Smooth muscle cell (in vitro differentiated cells): ENCODE measurements around the gene XCR1. TPM values are rescaled to one million over a fixed set of nuclear protein-coding genes. Genes with fewer than 3 reads are reported as not detected.

Experiments used
- DNase-seq: peaks from one replicate; lab custom pipeline; 2025; ENCODE audit not compliant: unreplicated experiment; lab: John Stamatoyannopoulos, UW
- H2AFZ ChIP-seq: fragments of 200-600 bp; sonication (generic); 2 replicates; pipeline ENCODE4 v1.6.0; 2016; ENCODE audit warnings: antibody characterized with exemption, low read depth, mild to moderate bottlenecking
- H3F3A ChIP-seq: fragments of 200-600 bp; sonication (generic); 2 replicates; pipeline ENCODE4 v1.6.0; 2017; ENCODE audit warnings: antibody characterized with exemption, low read depth
- H3K27ac ChIP-seq: fragments of 200-600 bp; sonication (generic); 2 replicates; pipeline ENCODE4 v1.5.1; 2016; ENCODE audit warnings: low read depth, mild to moderate bottlenecking
- H3K27me3 ChIP-seq: fragments of 200-600 bp; sonication (generic); 2 replicates; pipeline ENCODE4 v1.6.1; 2016; ENCODE audit warnings: low read depth, mild to moderate bottlenecking
- H3K36me3 ChIP-seq: fragments of 200-600 bp; sonication (generic); 2 replicates; pipeline ENCODE4 v1.5.1; 2016; ENCODE audit warnings: low read depth
- H3K4me1 ChIP-seq: fragments of 200-600 bp; sonication (generic); 2 replicates; pipeline ENCODE4 v1.5.1; 2016; ENCODE audit warnings: low read depth
- H3K4me2 ChIP-seq: fragments of 200-600 bp; sonication (generic); 2 replicates; pipeline ENCODE4 v1.6.0; 2016; ENCODE audit warnings: mild to moderate bottlenecking
- H3K4me3 ChIP-seq: fragments of 200-600 bp; sonication (generic); 2 replicates; pipeline ENCODE4 v1.5.1; 2016; ENCODE audit warnings: mild to moderate bottlenecking
- H3K79me2 ChIP-seq: fragments of 200-600 bp; sonication (generic); 2 replicates; pipeline ENCODE4 v1.6.0; 2016; ENCODE audit warnings: low read depth, mild to moderate bottlenecking
- H3K9ac ChIP-seq: fragments of 200-600 bp; sonication (generic); 2 replicates; pipeline ENCODE4 v1.6.0; 2016; ENCODE audit warnings: low read depth
- H3K9me3 ChIP-seq: fragments of 200-600 bp; sonication (generic); replicated peaks from 2 replicates; pipeline ENCODE4 v1.5.1; 2016; ENCODE audit warnings: low read depth
- H4K20me1 ChIP-seq: fragments of 200-600 bp; sonication (generic); 2 replicates; pipeline ENCODE4 v1.6.0; 2016; ENCODE audit warnings: low read depth
- CTCF ChIP-seq: fragments of 200-600 bp; sonication (generic); IDR thresholded peaks from 2 replicates; pipeline ENCODE4 v1.5.1; 2017; ENCODE audit warnings: borderline replicate concordance, mild to moderate bottlenecking, antibody characterized with exemption; ENCODE audit not compliant: insufficient read depth, poor library complexity, severe bottlenecking
- WGBS: methylation state at CpG from one replicate; pipeline ENCODE4 v1.1.7; 2016; ENCODE audit warnings: low lambda C conversion rate; 5-methylcytosine and 5-hydroxymethylcytosine counted together
- polyA plus RNA-seq: library from polyadenylated mRNA; unstranded; fragments of >200 nt; fragmentation: Nextera tagmentation; extraction: Ambion mirVana; gene quantifications from 2 replicates; pipeline ENCODE4 v1.2.1, GENCODE V29; 2016
- total RNA-seq: library from RNA; depleted of rRNA; stranded (reverse); fragments of >200 nt; gene quantifications from 2 replicates; pipeline ENCODE4 v1.2.3, GENCODE V29; 2014

XCR1 gene
- total and polyA plus RNA-seq, 2 experiments from 2014 or later = 0.76 TPM; not detected in 1

GRCh38 chr3:46065750-46066256 is 38.5 kb upstream of the XCR1 start:
- 76% methylated on average over 7 of the region's 8 CpGs for WGBS
- Histone ChIP-seq H3K27me3 (no peaks in the 10 kb centered on the region), H3K4me2 (no peak overlapping the region), H3K4me3 (no peak overlapping the region), H3K9ac (no peak overlapping the region), H3K4me1 (no peaks in the 10 kb centered on the region), H3K9me3 (no peaks in the 10 kb centered on the region), H4K20me1 (no peaks in the 10 kb centered on the region), H2AFZ (no peak overlapping the region), H3K79me2 (no peaks in the 10 kb centered on the region), H3K36me3 (no peaks in the 10 kb centered on the region), H3F3A (no peaks in the 10 kb centered on the region), H3K27ac (no peak overlapping the region)
- TF ChIP-seq CTCF = no peak
- no peak for DNase-seq

GRCh38 chr3:46065294-46065705 is 38.0 kb upstream of the XCR1 start:
- Histone ChIP-seq H3K36me3 (no peaks in the 10 kb centered on the region), H3F3A (no peaks in the 10 kb centered on the region), H3K4me1 (no peaks in the 10 kb centered on the region), H3K27me3 (no peaks in the 10 kb centered on the region), H2AFZ (no peak overlapping the region), H3K27ac (no peak overlapping the region), H3K4me2 (no peak overlapping the region), H3K9ac (no peak overlapping the region), H4K20me1 (no peaks in the 10 kb centered on the region), H3K9me3 (no peaks in the 10 kb centered on the region), H3K79me2 (no peaks in the 10 kb centered on the region), H3K4me3 (no peak overlapping the region)
- TF ChIP-seq CTCF = no peak
- DNase-seq = no peak
- WGBS = 59% methylated on average over 6 of the region's 6 CpGs

GRCh38 chr3:46062679-46063078 is 35.4 kb upstream of the XCR1 start:
- Histone ChIP-seq H3K9ac (no peak overlapping the region), H3K4me1 (no peaks in the 10 kb centered on the region), H2AFZ (no peak overlapping the region), H3K4me3 (no peak overlapping the region), H4K20me1 (no peaks in the 10 kb centered on the region), H3K79me2 (no peaks in the 10 kb centered on the region), H3K4me2 (no peak overlapping the region), H3K27ac (no peak overlapping the region), H3F3A (no peaks in the 10 kb centered on the region), H3K9me3 (no peaks in the 10 kb centered on the region), H3K36me3 (no peaks in the 10 kb centered on the region), H3K27me3 (peaks cover 4% of the 10 kb centered on the region)
- DNase-seq = no peak
- 40% methylated on average over 2 of the region's 2 CpGs for WGBS
- no peak for TF ChIP-seq CTCF

- Histone ChIP-seq H2AFZ (no peak overlapping the region), H3K4me2 (no peak overlapping the region), H3K9ac (no peak overlapping the region), H4K20me1 (no peaks in the 10 kb centered on the region), H3K9me3 (no peaks in the 10 kb centered on the region), H3K36me3 (no peaks in the 10 kb centered on the region), H3K4me1 (no peaks in the 10 kb centered on the region), H3F3A (no peaks in the 10 kb centered on the region), H3K79me2 (no peaks in the 10 kb centered on the region), H3K4me3 (no peak overlapping the region), H3K27ac (no peak overlapping the region), H3K27me3 (peaks cover 11% of the 10 kb centered on the region)
- DNase-seq = no peak
- 84% methylated on average over 3 of the region's 3 CpGs for WGBS
- no peak for TF ChIP-seq CTCF
Observed at GRCh38 chr3:46061887-46062286, 34.6 kb upstream of the XCR1 start.
